Hematopoietic multipotent progenitor cell treated with erythropoietin and hydrocortisone succinate and interleukin-3 and kit ligand, for 4 days (in vitro differentiated cells): ENCODE results near the gene ABCD1.
"Not testable (repeated sequence)": the region's sequence is repeated elsewhere in the genome, so short reads cannot be mapped to it uniquely, and the experiment has no call there.

Experiments
- DNase-seq: peaks from one replicate; pipeline ENCODE4 v3.0.0-alpha.2; 2015

The ABCD1 gene

DNA sequence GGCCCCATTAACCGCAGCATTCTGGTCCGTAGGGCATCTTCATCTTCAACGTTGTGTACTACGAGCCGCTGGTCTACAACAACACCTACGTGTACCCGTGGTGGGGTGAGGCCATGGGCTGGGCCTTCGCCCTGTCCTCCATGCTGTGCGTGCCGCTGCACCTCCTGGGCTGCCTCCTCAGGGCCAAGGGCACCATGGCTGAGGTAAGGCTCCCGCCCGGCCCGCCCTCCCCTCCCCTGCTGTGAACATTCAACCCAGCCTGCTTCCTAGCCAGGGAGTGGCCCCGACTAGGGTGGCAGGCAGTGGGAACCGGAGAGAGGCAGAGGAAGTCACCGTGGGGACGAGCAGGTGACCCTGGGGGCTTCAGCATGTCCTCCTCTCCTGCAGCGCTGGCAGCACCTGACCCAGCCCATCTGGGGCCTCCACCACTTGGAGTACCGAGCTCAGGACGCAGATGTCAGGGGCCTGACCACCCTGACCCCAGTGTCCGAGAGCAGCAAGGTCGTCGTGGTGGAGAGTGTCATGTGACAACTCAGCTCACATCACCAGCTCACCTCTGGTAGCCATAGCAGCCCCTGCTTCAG lies 29.9 kb upstream of the ABCD1 start:
- no peak for DNase-seq

- DNase-seq, result no peak
These were observed 28.6 kb upstream of the ABCD1 start for GRCh38 chrX:153696100-153696499.

DNA sequence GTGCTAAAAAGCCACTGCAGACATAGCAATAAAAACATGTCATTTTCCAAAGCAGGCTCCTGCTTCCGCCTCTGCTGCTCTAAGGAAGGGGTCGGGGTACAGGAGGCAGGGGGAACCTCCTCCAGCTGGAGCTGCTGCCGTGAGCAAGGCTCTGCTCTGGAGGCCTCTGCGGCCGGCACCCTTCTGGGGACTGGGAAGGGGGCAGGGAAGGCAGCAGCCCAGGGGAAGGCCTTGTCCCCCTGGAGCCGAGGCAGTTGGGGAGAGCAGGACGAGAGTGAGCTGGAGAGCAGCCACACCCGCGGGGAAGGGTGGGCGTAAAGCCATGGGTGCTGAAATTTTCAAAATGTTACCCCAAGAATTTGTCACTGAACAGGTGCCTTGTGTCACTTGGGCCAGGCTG lies 28.1 kb upstream of the ABCD1 start:
- DNase-seq, result not testable (repeated sequence)

GRCh38 chrX:153696986-153697722 lies 27.5 kb upstream of the ABCD1 start:
- DNase-seq, result not testable (repeated sequence)

GRCh38 chrX:153697924-153698865 lies 26.5 kb upstream of the ABCD1 start:
- DNase-seq, result no peak

DNA sequence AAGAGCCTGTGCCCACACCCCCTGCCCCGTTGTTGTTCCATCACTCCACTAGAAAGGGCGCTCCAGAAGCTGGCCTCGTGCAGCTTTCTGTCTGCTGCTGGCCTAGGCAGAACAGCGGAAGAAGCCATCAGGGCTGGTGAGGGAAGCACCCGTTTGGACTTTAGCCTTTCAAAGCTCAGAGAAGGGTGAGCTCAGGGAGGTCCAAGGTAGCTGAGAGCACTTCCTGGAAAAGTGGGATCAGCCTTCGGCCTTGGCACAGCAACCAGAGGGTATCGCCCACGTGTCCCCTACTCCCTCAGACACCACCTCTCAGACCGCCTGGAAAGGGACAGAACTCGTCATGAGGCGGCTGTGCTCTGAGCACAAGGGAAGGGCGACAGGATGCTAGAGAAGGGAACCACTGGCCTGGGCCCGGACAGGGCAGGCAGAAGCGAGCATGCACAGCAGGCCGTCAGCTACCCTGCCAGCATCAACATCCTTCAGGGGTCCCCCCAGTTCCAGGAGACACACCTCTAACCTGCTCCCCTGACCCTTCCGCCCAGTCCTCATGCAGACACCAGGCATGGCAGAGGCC lies 25.4 kb upstream of the ABCD1 start:
- not testable (repeated sequence) for DNase-seq

GRCh38 chrX:153699784-153700371 lies 24.8 kb upstream of the ABCD1 start:
- DNase-seq, result not testable (repeated sequence)

- no peak for DNase-seq
These were observed 24.2 kb upstream of the ABCD1 start for GRCh38 chrX:153700376-153700945.

- no peak for DNase-seq
These were observed 23.7 kb upstream of the ABCD1 start for GRCh38 chrX:153700967-153701366.

DNA sequence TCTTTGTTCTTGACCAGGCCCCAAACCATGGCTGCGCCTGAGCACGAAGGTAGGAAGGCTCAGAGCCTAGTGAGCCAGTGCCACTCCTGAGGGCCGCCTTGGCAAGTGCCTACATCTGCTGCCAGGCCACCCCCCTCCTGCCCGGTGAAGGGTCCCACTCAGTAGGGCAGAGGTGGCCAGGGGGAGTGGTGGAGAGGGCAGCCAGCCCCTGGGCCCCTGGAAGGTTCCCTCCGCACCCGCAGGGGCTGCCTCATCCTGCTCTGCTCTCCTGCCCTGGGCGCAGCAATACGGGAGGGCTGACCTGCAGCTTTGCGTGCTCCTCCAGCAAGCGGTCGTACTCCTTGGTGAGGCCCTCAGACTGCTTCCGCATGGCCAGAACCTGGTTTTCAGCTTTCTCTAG lies 22.9 kb upstream of the ABCD1 start:
- DNase-seq, result no peak

- DNase-seq, result no peak
These were observed 22.2 kb upstream of the ABCD1 start for GRCh38 chrX:153702336-153703035.

- no peak for DNase-seq
These were observed 21.7 kb upstream of the ABCD1 start for GRCh38 chrX:153703036-153703370.

DNA sequence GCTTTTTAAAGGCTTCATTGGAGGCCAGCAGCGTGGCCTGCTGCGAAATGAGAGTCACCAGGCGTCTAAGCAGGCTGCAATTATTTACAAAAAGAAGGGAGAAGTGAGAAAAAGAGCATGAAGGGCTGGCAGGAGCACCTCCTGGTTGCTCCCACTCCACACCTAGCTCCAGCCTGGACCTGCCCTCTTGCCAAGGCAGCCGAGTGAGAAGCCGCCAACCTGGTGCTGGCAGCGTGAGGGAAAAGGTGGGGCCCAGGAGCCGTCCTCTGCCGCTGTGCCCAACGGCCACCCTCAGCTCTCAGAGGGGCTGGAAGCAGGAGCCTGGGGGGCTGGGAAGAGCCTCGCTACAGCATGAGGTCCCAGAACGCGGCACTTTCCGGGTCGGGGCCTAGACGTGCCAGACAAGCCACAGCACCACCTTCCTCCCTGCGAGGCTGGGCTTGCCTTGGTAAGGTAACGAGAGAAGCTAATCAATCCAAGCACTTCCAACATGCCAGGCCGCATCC lies 20.6 kb upstream of the ABCD1 start:
- DNase-seq, result no peak

GRCh38 chrX:153704631-153705402 lies 19.8 kb upstream of the ABCD1 start:
- not testable (repeated sequence) for DNase-seq

- DNase-seq, result not testable (repeated sequence)
These were observed 19.1 kb upstream of the ABCD1 start for GRCh38 chrX:153705403-153706060.

GRCh38 chrX:153706799-153707198 lies 17.9 kb upstream of the ABCD1 start:
- no peak for DNase-seq

DNA sequence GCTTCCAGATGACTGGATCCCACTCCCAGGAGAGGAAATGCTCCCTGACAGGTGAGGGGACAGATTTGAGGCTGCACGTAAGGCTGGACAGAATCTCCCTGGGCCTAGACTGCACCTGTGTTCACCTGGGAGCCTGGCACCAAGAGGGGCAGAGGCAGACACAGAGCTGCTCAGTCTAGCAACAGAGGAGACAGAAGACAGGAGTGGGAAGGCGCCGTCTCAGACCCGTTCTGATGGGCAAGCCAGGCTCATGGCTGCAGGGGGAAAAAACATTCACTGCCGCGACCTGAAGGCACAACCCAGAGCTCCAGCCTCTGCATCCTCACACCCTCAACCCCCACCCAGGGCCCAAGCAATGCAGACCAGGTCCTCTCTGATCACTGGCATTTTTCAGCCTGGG lies 17.2 kb upstream of the ABCD1 start:
- DNase-seq, result no peak

DNA sequence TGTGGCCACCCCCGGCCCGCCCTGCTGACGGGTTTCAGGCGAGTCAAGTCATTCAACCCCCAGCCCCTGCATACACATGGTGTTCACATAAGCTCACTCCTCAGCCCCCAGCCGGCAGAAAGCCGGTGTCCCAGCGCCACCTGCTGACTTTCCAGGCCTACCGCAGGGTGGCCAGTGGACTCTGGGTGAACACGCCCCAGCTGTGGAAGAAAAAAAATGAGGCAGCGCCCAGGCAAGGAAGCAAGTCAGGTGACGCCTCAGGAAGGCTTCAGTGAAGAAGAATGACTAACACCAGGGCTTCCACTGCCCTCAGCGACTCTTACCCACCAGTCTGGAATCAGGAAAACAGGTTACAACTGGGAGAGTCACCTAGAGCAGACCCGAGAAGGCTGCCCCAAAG lies 16.2 kb upstream of the ABCD1 start:
- DNase-seq, result peak; percentile 80

DNA sequence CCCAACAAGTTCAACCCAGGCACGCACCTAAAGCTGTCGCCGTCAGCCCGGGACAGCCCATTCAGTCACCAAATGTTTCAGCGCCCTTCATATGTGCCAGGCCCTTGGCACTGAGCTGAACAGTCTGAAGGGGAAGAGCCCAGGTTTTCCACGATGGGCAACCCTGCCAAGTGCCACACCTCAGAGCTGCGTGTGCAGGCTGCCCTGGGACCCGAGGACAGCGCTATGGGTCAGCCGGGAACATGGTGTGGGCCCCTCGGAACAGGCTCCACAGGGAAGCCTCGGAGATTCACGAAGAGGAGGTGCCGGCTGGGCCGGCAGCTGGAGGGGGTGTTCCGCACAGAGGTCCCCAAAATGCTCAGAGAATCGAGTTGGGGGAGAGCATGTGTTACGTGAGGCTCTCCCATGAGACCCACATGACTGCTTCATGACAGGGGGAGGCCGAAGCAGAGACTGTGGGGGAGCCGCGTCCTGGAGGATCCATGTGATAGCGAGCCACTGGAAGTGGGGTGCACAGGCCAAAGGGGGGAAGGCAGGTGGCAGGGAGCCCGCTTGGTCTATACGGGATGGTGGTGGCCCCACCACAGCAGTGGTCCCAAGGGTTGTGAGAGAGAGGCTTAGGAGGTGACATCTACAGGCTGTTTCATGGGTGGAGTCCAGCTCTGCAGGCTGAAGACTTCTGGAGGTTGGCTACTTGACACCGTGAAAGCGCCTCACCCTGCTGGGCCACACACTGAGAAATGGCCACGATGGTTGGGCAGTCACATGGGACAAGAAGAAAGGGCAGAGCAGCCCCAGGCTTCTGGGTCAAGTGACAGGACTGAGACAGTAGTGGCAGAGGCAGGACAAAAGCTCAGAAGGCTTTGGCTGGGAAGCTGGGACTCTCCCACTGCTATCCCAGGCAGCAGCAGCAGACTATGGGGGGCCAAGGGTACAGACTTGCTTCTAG lies 14.7 kb upstream of the ABCD1 start:
- DNase-seq, result no peak
